HEK293 (cell line): Measurements from ENCODE around the gene NRL.
A peak's percentile ranks its signal among the peaks of the same experiment; 100 is the strongest.

ENCODE experiments used
- CTCF ChIA-PET: fragments of 350-600 bp; formaldehyde crosslinking; extraction: SDS; loops from one replicate; lab custom pipeline; 2021; ENCODE audit warnings: antibody characterized with exemption; lab: Yijun Ruan, JAX
- POLR2A ChIA-PET: fragments of 300-600 bp; formaldehyde crosslinking; extraction: SDS; loops from one replicate; lab custom pipeline; 2020; ENCODE audit warnings: antibody characterized with exemption, inconsistent platforms; lab: Yijun Ruan, JAX
- H3K27ac ChIP-seq: fragments of 200-500 bp; sonication (Bioruptor generic); 2 replicates; pipeline ENCODE4 v1.5.1; 2014; ENCODE audit warnings: low read depth, low read length, control low read depth, inconsistent platforms; ENCODE audit errors: extremely low read depth
- H3K36me3 ChIP-seq, 2 experiments: fragments of 200-500 bp in 1 of 2; sonication (Bioruptor generic) in 1 of 2; 1 replicate in 1 of 2; 2 replicates in 1 of 2; pipeline ENCODE4 v1.5.1; 2014 to 2017; ENCODE audit warnings: inconsistent platforms in 2 of 2, low read length in 2 of 2; ENCODE audit not compliant: control insufficient read depth in 2 of 2, insufficient read depth in 1 of 2
- H3K4me1 ChIP-seq: fragments of 200-500 bp; sonication (Bioruptor generic); 2 replicates; pipeline ENCODE4 v1.5.1; 2014; ENCODE audit warnings: mild to moderate bottlenecking, low read length, inconsistent platforms; ENCODE audit not compliant: control insufficient read depth, insufficient read depth
- H3K4me3 ChIP-seq: 2 replicates; pipeline ENCODE4 v1.5.1; 2011; ENCODE audit warnings: low read depth, mild to moderate bottlenecking, control low read depth, low read length, moderate library complexity
- H3K9me3 ChIP-seq: fragments of 200-500 bp; sonication (Bioruptor generic); 2 replicates; pipeline ENCODE4 v1.5.1; 2014; ENCODE audit warnings: low read depth, low read length, inconsistent platforms; ENCODE audit not compliant: control insufficient read depth, insufficient read depth
- CTCF ChIP-seq: fragments of 450-650 bp; formaldehyde crosslinking; IDR thresholded peaks from 2 replicates; pipeline ENCODE4 v1.5.1; 2016; ENCODE audit warnings: missing biosample characterization, missing genetic modification characterization
- MYNN ChIP-seq: fragments of 450-650 bp; formaldehyde crosslinking; IDR thresholded peaks from 2 replicates; pipeline ENCODE4 v1.5.1; 2016; ENCODE audit warnings: missing biosample characterization, missing genetic modification characterization, borderline replicate concordance
- RBAK ChIP-seq: fragments of 450-650 bp; formaldehyde crosslinking; IDR thresholded peaks from 2 replicates; pipeline ENCODE4 v1.5.1; 2016; ENCODE audit warnings: missing biosample characterization, missing genetic modification characterization
- ZIC2 ChIP-seq: fragments of 450-650 bp; formaldehyde crosslinking; IDR thresholded peaks from 2 replicates; pipeline ENCODE4 v1.5.1; 2016; ENCODE audit warnings: missing biosample characterization, missing genetic modification characterization
- ZNF600 ChIP-seq: fragments of 450-650 bp; formaldehyde crosslinking; IDR thresholded peaks from 2 replicates; pipeline ENCODE4 v1.5.1; 2016; ENCODE audit warnings: missing biosample characterization, missing genetic modification characterization
- ZNF785 ChIP-seq: fragments of 450-650 bp; formaldehyde crosslinking; IDR thresholded peaks from 2 replicates; pipeline ENCODE4 v1.5.1; 2016; ENCODE audit warnings: missing biosample characterization, missing genetic modification characterization
- TF ChIP-seq, protein P1 (sequence below): fragments of 450-650 bp; formaldehyde crosslinking; IDR thresholded peaks from 2 replicates; pipeline ENCODE4 v1.5.1; 2016; ENCODE audit warnings: missing biosample characterization, missing genetic modification characterization

The NRL gene

DNA sequence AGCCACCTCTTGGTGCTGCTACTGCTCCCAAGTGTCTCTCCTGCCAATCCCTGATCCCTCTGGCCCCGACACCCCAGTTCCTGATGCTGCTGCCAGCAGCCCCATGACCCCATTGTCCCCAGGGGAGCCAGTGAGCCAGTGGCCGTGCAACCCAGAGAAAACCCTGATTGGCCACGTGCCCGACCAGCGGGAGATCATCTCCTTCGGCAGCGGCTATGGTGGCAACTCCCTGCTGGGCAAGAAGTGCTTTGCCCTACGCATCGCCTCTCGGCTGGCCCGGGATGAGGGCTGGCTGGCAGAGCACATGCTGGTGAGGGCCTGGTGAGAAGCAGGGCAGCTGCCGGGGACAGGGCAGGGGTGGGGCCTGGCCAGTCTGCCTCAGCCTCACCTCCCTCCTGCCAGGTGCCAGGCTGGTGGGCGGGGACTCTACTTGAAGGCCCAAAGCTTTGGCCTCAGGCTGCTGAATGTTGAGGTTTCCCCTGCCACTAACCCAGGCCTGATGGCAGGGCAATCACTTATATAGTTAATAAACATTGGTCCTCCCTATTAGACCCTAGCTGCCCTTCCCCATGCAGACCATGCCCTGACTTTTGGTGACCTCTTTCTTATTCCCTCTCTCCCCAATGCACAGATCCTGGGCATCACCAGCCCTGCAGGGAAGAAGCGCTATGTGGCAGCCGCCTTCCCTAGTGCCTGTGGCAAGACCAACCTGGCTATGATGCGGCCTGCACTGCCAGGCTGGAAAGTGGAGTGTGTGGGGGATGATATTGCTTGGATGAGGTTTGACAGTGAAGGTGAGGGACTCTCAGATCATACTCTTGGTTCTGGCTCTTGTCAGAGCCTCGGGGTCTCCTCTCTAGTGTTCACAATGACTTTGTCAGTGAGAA is 15.6 kb downstream of the NRL start:
- peak; percentile 98 for TF ChIP-seq ZIC2
- no peak for TF ChIP-seq RBAK (tag by site-specific recombination)
- no peak for TF ChIP-seq CTCF
- H3K27ac ChIP-seq: no peak overlapping the region
- H3K9me3 ChIP-seq: no peaks in the 10 kb centered on the region
- POLR2A ChIA-PET: interaction anchor here (1.6 to 1.9 kb wide), 2 partner anchors 15 kb away, joined by 4 to 6 read pairs; partner anchors contain the start of genes DCAF11 and NRL
- H3K36me3 ChIP-seq: peaks cover 0 to 59% of the 10 kb centered on the region in 2 experiments; a peak in 2 of 3 replicates
- H3K4me1 ChIP-seq: no peaks in the 10 kb centered on the region
- H3K4me3 ChIP-seq: no peak overlapping the region
- CTCF ChIA-PET: interaction anchor here (1.1 to 3.0 kb wide), 4 partner anchors 10 to 62 kb away, joined by 3 to 20 read pairs (median 10); partner anchors contain the start of gene IRF9

DNA sequence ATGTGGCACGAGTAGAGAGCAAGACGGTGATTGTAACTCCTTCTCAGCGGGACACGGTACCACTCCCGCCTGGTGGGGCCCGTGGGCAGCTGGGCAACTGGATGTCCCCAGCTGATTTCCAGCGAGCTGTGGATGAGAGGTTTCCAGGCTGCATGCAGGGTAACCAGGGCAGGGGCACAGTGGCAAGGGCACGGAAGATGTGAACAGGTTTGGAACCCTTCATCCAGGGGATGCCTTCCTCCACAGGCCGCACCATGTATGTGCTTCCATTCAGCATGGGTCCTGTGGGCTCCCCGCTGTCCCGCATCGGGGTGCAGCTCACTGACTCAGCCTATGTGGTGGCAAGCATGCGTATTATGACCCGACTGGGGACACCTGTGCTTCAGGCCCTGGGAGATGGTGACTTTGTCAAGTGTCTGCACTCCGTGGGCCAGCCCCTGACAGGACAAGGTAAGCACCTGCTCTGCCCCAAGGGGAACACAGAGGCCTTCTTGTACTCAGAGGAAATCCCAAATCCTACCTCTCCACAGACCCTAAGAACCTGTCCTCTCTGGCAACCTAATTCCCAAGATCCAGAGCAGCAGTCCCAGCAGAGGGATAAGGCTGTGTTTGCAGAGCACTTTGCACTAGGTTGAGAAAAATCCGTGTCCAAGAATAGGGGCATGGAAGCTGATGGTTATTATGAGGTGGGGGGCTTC is 16.4 kb downstream of the NRL start:
- ChIA-PET POLR2A (interaction anchor here (0.8 to 1.9 kb wide), 3 partner anchors 12 to 38 kb away, joined by 3 to 6 read pairs (median 6); partner anchors contain the start of genes DCAF11, NRL and PSME1), CTCF (interaction anchor here (3.0 to 9.4 kb wide), 2 partner anchors 9 to 40 kb away, joined by 20 to 145 read pairs; no protein-coding TSS in a partner anchor)
- peaks cover 0 to 52% of the 10 kb centered on the region in 2 experiments; a peak in 2 of 3 replicates for H3K36me3 ChIP-seq
- no peaks in the 10 kb centered on the region for H3K9me3 ChIP-seq
- peaks cover 3% of the 10 kb centered on the region; the same call in 1 of the 2 replicates for H3K4me1 ChIP-seq
- H3K27ac ChIP-seq: no peak overlapping the region
- H3K4me3 ChIP-seq: no peak overlapping the region
- TF ChIP-seq ZNF785 (tag by site-specific recombination) (no peak), ZIC2 (peak; percentile 10; the same call in 1 of the 2 replicates)

DNA sequence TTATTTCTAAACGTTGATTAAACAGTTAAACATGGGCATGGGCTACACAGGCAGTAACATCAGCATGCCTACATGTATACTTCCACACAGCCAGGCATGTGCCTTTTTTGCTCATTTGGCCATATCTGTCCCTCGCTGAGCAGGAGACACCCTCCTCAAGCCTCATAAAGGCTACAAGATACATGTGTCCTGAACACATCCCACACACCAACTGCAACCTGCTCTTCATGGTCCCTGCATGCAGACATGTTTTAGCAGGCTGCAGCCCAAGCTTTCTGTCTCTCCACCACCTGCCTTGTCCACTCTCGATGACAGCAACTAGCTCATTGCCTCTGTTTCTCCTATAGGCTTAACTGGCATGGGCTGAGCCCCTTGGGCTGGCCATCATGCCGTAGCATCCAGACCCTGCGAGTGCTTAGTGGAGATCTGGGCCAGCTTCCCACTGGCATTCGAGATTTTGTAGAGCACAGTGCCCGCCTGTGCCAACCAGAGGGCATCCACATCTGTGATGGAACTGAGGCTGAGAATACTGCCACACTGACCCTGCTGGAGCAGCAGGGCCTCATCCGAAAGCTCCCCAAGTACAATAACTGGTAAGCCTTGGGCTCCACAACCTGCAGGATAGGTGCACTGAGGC is 18.1 kb downstream of the NRL start:
- CTCF ChIA-PET: interaction anchor here (0.7 to 9.4 kb wide), 4 partner anchors 10 to 374 kb away, joined by 3 to 145 read pairs (median 12); partner anchors contain the start of gene IRF9
- peak; percentile 43; the same call in 1 of the 2 replicates for TF ChIP-seq ZNF600 (tag by site-specific recombination)
- no peak for TF ChIP-seq MYNN (tag by site-specific recombination)
- TF ChIP-seq, protein P1, sequence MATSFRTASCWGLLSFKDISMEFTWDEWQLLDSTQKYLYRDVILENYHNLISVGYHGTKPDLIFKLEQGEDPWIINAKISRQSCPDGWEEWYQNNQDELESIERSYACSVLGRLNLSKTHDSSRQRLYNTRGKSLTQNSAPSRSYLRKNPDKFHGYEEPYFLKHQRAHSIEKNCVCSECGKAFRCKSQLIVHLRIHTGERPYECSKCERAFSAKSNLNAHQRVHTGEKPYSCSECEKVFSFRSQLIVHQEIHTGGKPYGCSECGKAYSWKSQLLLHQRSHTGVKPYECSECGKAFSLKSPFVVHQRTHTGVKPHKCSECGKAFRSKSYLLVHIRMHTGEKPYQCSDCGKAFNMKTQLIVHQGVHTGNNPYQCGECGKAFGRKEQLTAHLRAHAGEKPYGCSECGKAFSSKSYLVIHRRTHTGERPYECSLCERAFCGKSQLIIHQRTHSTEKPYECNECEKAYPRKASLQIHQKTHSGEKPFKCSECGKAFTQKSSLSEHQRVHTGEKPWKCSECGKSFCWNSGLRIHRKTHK (tag by site-specific recombination): no peak

More for the DNA sequence above, 18.1 kb downstream of the NRL start:
- no peak overlapping the region for H3K27ac ChIP-seq
- POLR2A ChIA-PET: interaction anchor here (1.9 kb wide), 1 partner anchor 17 kb away, joined by 6 read pairs; the partner anchor contains the start of genes DCAF11 and NRL
- no peaks in the 10 kb centered on the region for H3K9me3 ChIP-seq
- peaks cover 3% of the 10 kb centered on the region; the same call in 1 of the 2 replicates for H3K4me1 ChIP-seq
- no peak overlapping the region for H3K4me3 ChIP-seq
- peaks cover 0 to 40% of the 10 kb centered on the region in 2 experiments; a peak in 2 of 3 replicates for H3K36me3 ChIP-seq
